GM12864 (cell line): ENCODE measurements around the gene COG7.

ENCODE experiments used
- DNase-seq: peaks from one replicate; pipeline ENCODE4 v3.0.0-alpha.2; 2011; ENCODE audit warnings: low read depth
- H3K4me3 ChIP-seq: 2 replicates; pipeline ENCODE4 v1.5.1; 2011; ENCODE audit warnings: mild to moderate bottlenecking, low read depth, low read length, control low read depth
- CTCF ChIP-seq: IDR thresholded peaks from 2 replicates; pipeline ENCODE4 v1.5.1; 2011; ENCODE audit warnings: low read depth, mild to moderate bottlenecking, moderate library complexity, low read length, control low read depth, inconsistent platforms; ENCODE audit errors: missing control alignments

Gene COG7

GRCh38 chr16:23365602-23366240 lies 87.3 kb downstream of the COG7 start:
- DNase-seq = peak; percentile 19
- no peak overlapping the region for H3K4me3 ChIP-seq
- TF ChIP-seq CTCF = no peak

GRCh38 chr16:23362460-23363317 lies 90.3 kb downstream of the COG7 start:
- DNase-seq = no peak

GRCh38 chr16:23359092-23359760 lies 93.8 kb downstream of the COG7 start:
- H3K4me3 ChIP-seq = no peak overlapping the region
- no peak for TF ChIP-seq CTCF

More at GRCh38 chr16:23362460-23363317, 90.3 kb downstream of the COG7 start:
- no peak overlapping the region for H3K4me3 ChIP-seq
- no peak for TF ChIP-seq CTCF

GRCh38 chr16:23357761-23358290 lies 95.2 kb downstream of the COG7 start:
- no peak overlapping the region for H3K4me3 ChIP-seq
- no peak for DNase-seq
- TF ChIP-seq CTCF = no peak

More at GRCh38 chr16:23359092-23359760, 93.8 kb downstream of the COG7 start:
- no peak for DNase-seq

GRCh38 chr16:23356941-23357340 lies 96.0 kb downstream of the COG7 start:
- DNase-seq = no peak
- H3K4me3 ChIP-seq = no peak overlapping the region
- TF ChIP-seq CTCF = no peak

GRCh38 chr16:23355106-23355670 lies 97.8 kb downstream of the COG7 start:
- no peak for DNase-seq
- no peak for TF ChIP-seq CTCF

More at GRCh38 chr16:23355106-23355670, 97.8 kb downstream of the COG7 start:
- no peak overlapping the region for H3K4me3 ChIP-seq
